Activated CD8-positive, alpha-beta memory T cell treated with anti-CD3 and anti-CD28 coated beads for 1 hour (primary cell): Measurements from ENCODE around the gene KCNH2.
"Not testable (repeated sequence)": the region's sequence is repeated elsewhere in the genome, so short reads cannot be mapped to it uniquely, and the experiment has no call there.

ENCODE experiments used
- DNase-seq, 2 donors: peaks; one replicate each; pipeline ENCODE4 v3.0.0-alpha.2; 2020; ENCODE audit warnings: low read depth in 1 of 2; ENCODE audit errors: extremely low read depth in 1 of 2

The KCNH2 gene

DNA sequence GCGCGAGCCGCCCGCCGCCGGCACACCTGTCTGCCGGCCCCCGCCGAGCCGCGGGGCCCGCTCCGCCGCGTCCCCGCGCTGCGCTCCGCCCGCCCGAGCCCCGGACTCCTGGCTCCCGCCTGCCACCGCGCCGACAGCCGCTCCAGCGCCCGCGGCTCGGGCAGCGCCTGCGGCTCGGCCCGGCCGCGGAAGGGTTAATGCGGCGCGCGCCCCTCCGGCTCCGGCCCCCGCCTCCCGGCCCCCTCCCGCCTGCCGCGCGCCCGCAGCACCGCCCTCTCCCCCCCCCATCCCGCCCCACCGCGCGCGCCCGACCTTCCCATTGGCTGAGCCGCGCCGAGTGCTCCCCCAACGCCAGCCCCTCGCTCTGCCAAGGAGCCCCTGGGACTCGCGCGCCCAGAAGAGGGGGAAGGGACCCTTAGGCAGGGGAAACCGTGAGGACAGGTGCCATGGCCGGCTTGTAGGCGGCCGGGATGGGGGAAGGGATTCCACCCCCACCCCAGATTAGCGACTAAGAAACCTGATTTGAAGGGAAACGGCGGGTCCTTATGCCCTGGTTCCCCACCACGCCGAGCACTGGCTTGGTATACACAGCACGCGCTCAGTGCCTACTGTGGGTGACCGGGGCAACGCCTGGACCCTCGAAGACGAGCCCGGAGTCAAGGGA is at the start of gene KCNH2:
KCNH2 (minus strand) TSS at position 196 of the 664 bp plus-strand sequence. CDS start 408 bp downstream, outside the sequence.
- no peak for DNase-seq

DNA sequence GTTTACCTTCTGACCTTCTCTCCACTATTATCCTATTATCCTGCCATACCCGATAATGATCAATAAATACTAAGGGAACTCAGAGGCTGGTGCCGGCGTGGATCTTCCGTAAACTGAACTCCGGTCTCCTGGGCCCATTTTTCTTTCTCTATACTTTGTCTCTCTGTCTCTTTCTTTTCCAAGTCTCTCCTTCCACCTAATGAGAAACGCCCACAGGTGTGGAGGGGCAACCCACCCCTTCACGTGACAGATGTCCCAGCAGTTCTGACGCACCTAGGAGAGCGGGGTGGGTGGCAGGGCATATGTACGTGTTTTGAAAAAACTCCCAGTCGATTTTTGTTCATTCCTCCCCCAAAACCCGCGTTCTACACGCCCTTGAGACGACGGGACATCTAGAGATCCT is 49.6 kb upstream of the KCNH2 start:
- not testable (repeated sequence) for DNase-seq

DNA sequence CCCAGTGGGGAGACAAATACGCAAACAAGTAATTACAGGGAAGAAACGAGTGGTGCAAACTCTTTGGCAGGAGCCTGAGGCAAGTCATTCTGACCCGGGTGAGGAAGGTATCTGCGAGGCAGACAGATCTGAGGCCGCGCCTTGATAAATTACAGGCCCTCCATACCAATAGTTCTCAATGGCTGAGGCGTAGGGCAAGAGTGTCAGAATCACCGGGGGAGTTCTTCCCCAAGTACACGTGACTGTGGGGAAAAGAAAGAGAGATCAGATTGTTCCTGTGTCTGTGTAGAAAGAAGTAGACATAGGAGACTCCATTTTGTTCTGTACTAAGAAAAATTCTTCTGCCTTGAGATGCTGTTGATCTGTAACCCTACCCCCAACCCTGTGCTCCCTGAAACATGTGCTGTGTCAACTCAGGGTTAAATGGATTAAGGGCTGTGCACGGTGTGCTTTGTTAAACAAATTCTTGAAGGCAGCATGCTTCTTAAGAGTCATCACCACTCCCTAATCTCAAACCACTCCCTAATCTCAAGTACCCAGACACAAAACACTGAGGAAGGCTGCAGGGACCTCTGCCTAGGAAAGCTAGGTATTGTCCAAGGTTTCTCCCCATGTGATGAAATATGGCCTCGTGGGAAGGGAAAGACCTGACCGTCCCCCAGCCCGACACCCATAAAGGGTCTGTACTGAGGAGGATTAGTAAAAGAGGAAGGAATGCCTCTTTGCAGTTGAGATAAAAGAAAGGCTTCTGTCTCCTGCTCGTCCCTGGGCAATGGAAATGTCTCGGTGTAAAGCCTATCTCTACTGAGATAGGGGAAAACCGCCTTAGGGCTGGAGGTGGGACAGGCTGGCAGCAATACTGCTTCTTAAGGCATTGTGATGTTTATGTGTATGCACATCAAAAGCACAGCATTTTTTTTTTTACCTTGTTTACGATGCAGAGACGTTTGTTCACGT is 48.9 kb upstream of the KCNH2 start:
- DNase-seq = not testable (repeated sequence)

DNA sequence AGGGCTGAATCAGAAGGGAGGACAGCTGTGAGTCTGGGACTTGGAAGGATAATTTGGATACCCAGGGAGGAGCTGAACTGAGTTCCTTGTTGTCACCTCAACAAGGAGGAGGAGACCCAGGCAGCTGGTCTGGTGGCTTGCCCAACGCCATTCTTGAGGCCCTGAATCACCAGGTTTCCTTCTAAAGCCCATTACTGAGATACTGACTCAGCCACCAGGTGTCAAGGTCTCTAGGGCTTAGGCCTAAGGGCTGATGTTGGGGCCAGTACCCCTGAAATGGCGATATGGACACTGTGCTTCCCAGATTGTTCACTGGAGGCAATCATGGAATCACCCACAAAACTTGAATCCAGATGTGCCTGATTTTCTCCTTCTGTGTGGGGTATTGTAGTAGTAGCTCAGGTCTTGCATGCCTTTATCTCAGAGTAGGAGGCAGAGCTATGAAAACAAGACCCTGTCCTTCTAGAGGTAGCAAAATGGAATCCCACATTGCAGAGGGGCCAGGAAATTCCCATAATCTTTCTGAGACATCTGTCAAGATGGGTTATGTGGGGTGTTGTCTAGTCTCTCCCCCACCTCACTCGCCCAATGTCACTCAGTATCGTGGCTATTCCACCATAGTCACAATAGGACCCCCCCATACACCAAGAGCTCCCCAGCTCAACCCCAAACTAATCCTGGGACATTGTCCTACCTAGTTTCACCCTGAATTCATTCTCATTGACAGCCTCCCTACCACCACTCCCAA is 48.0 kb upstream of the KCNH2 start:
- DNase-seq = no peak

GRCh38 chr7:151024435-151025056 is 46.4 kb upstream of the KCNH2 start, which contains the start of gene ATG9B:
ATG9B (minus strand) TSS chr7:151024494; CDS start chr7:151024423, 71 bp downstream.
- no peak for DNase-seq

DNA sequence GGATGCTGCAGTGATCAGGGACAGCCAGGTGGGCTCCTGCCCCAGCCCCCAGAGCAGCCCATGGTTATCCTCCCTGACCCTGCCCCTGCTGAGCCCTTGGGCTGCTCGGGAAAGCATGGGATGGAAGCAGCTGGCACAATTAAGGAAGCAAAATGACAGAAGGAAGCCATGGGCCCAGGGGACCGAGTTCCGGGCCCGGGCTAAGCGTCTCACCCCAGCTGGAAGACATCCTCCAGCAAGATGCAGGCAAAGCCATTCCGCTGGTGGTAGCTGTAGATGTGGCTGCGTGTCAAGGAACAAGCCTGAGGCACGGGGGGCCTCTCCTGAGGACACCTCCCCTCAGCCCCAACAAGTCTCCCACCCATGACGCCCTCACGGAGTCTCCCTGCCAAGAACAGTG is 45.1 kb upstream of the KCNH2 start:
- no peak for DNase-seq

DNA sequence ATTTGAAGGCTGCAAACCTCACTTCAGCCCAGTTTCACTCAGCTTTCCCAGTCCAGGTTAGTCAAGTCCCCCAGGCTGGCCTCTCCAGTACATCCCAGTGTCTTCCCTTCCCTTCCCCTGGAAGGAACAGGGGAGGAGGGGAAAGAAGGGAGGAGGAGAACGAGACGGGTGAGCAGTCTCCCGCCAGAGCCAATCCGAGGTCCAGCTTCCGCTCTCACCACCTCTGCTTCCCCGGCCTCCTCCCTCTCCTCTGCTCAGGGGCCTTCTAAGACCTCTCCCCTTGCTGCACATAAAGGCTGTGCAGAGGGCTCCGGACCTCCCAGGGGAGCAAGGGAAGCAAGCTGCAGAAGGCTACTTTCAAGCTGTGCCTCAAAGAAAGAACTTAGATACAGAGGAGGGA is 42.1 kb upstream of the KCNH2 start:
- no peak for DNase-seq

GRCh38 chr7:151019130-151019447 is 41.0 kb upstream of the KCNH2 start:
- no peak for DNase-seq

DNA sequence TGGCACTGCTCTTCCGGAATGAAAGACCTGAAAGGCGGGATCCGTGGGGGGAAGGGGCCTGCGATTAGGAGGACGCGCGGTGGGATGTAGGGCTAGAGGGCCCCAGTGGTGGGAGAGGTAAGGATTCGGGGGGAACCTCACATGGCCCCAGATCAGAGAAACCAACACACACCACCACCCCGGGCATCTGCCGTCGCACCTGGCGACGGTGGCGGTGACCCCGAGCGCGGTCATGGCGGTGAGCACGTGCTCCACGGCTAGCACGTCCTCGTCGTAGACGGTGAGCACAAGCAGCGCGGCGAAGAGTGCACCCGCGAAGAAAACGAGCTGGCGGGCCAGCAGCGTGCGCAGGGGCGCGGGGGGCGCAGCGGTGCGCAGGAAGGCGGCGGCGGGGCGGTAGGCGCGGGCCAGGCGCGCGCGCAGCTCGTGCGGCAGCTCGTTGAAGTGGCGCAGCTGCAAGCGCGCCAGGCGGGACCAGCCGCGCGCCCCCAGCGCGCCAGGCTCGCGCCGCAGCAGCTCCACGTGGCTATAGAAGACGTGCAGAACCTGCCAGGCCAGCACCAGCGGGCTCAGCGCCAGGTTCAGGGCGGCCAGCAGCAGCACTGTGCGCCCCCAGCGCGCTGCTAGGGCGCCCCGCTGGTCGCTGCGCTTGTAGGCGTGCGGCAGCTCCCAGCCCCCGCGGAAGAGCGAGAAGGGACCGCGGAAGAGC is 40.5 kb upstream of the KCNH2 start:
- DNase-seq = no peak

DNA sequence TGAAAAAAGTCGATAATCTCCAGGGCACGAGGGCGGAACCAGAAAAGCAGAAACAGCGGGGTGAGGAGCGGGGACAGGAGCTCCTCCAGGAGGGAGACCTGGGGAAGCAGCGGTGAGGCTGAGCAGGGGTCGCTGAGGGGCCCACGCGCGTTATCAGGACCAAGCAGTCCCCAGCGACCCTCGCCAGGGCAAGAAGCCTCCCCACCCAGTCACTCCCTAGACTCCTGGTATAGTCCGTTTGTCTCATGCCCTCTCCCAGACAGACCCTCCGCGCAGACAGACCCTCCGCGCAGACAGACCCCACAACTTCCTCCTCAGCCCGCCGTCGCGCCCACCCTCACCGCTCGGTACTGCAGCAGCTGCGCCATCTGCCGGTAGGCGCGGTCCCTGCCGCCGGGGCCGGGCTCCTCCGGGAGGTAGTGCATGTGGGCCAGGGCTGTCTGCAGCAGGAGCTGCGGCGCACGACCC is 39.9 kb upstream of the KCNH2 start:
- peak; percentile 45 to 78 for DNase-seq

- no peak for DNase-seq
Observed at GRCh38 chr7:151017370-151017952, 39.3 kb upstream of the KCNH2 start.

GRCh38 chr7:151016942-151017341 is 38.8 kb upstream of the KCNH2 start:
- DNase-seq = no peak

GRCh38 chr7:151016505-151016904 is 38.4 kb upstream of the KCNH2 start:
- DNase-seq = no peak

GRCh38 chr7:151015967-151016366 is 37.8 kb upstream of the KCNH2 start:
- DNase-seq = no peak

GRCh38 chr7:151014950-151015349 is 36.8 kb upstream of the KCNH2 start:
- no peak for DNase-seq

DNA sequence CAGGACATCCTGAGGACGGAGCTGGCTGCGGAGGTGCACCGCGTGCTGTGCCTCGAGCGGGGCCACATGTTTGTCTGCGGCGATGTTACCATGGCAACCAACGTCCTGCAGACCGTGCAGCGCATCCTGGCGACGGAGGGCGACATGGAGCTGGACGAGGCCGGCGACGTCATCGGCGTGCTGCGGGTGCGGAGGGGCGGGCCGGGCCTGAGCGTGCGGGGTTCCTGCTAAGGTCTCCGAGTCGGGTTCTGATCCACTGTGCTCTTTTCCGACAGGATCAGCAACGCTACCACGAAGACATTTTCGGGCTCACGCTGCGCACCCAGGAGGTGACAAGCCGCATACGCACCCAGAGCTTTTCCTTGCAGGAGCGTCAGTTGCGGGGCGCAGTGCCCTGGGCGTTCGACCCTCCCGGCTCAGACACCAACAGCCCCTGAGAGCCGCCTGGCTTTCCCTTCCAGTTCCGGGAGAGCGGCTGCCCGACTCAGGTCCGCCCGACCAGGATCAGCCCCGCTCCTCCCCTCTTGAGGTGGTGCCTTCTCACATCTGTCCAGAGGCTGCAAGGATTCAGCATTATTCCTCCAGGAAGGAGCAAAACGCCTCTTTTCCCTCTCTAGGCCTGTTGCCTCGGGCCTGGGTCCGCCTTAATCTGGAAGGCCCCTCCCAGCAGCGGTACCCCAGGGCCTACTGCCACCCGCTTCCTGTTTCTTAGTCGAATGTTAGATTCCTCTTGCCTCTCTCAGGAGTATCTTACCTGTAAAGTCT is 35.8 kb upstream of the KCNH2 start:
- peak; percentile 79 to 84 for DNase-seq

- no peak for DNase-seq
Observed at GRCh38 chr7:151013356-151013732, 35.2 kb upstream of the KCNH2 start.

GRCh38 chr7:151012911-151013347 is 34.8 kb upstream of the KCNH2 start:
- no peak for DNase-seq
